ENCODE data around the gene ONECUT3.
"Not testable (repeated sequence)": the region's sequence is repeated elsewhere in the genome, so short reads cannot be mapped to it uniquely, and the experiment has no call there.

ONECUT3 gene

DNA sequence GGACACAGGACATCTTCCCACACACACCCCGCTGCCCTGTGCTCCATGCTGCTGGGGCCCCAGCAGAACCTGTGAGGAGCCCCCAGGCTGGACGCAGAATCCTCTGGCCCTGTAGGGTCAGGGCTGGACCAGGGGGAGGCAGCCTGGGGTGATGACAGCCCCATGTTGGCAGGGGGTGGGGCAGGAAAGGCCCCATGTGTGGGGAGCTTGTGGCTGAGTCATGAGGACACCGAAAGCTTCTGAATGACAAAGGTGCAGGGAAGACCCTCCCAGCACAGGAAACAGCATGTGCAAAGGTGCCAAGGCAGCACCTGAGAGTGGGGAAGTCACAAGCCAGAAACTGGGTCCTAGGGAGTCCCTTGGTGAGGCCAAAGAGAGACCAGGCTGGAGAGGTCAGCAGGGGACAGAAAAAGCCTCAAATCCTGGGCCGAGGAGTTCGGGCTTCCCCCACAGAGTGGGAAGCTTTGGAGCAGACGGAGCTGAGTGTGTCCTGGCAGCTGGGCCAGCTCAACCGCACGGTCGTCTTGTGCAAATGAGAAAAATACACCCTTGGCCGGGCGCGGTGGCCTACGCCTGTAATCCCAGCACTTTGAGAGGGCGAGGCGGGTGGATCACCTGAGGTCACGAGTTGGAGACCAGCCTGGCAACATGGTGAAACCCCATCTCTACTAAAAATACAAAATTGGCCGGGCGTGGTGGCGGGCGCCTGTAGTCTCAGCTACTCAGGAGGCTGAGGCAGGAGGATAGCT, 41.3 kb downstream of the ONECUT3 start:
- DNase-seq (ENCODE audit: low spot score), result no peak

GRCh38 chr19:1796395-1797142, 43.3 kb downstream of the ONECUT3 start:
- no peak for DNase-seq (ENCODE audit: low spot score)

- DNase-seq (ENCODE audit: low spot score), result not testable (repeated sequence)
Observed at GRCh38 chr19:1797313-1797712, 44.0 kb downstream of the ONECUT3 start.

GRCh38 chr19:1799695-1800342, 46.5 kb downstream of the ONECUT3 start:
- DNase-seq (ENCODE audit: low spot score), result no peak

DNA sequence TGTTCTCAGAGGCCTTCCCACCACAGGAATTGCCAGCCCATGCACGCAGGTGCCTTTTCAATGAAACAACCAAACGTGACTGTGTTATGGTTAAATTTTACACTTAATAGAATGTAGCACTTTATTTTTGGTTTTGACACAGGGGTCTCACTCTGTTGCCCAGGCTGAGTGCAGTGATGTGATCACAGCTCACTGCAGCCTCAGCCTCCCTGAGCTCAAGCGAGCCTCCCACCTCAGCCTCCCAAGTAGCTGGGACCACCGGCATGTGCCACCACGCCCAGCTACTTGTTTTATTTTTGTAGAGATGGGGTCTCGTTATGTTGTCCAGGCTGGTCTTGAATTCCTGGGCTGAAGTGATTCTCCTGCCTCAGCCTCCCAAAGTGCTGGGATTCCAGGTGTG, 51.6 kb downstream of the ONECUT3 start:
- DNase-seq (ENCODE audit: low spot score), result no peak

DNA sequence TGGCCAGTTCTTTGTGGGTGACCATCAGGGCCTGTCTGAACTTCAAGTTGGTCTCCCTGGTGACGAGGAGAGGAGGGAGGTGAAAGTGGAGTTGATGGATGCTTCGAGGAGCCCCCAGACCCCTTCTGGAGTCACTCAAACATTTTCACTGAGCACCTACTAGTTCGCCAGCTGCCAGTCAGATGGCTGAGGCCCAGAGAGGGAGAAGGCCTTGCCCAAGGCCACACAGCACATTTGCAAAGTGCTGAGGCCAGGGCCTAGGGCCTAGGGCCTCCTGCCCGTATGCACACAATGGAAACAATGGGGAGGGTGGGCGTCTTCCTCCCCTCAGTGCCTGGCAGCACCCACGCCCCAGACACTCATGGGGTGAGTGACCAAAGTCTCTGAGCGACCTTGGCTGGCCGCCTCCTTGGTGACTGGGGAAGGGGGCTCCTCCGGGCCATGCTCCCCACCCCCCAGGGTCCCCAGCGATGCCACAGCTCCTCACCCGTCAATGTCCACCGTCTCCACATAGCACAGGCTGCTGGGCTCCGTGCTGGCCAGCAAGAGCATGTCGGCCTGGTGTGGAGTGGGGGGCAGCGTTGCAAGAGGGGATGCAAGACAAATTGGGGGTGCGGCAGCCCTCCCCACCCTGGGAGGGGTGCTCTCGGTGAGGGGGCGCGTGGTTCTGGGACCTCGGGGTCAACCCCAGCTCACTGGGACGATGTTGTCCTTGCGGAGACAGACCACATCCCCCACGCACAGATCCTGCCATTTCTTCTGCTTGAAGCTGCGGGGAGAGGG, 52.3 kb downstream of the ONECUT3 start:
- no peak for DNase-seq (ENCODE audit: low spot score)

DNA sequence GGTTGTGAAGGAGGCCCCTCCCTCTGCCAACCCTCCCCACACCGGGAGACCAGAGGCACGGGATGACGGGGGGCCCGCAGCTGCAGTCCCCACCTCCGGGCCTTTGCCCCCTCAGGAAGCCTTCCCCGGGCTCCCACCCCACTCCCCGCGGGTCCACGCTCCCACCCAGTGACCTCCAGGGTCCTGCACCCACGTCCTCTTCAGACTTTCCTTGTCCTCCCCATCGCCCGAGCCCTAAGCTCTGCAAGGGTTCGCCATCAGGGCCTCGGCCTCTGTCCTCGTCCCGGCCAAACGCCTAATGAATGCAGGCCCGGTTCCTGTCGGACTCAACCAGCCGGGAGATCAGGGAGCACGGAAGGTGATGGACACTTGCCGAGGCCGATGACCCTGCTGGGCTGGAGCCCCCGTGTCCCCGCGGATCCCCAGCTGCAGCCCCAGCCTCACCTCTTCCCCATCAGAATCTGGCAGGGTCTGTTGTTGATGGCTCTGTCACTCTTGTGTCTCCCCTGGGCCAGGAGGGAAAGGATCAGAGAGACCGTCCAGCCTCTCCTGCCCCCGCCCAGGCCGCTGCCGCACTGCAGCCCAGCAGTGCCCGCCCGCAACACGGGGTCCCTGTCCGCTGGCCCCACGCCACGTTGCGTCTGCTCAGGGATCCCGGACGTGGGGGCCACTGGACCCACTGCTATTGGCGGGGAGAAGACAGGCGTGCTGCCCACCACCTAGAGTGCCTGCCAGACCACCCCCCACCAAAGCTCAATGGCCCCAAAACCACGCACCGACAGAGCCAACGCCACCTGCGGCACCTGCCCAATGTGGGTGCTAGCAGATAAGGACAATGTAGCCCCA, 53.1 kb downstream of the ONECUT3 start:
- no peak for DNase-seq (ENCODE audit: low spot score)

DNA sequence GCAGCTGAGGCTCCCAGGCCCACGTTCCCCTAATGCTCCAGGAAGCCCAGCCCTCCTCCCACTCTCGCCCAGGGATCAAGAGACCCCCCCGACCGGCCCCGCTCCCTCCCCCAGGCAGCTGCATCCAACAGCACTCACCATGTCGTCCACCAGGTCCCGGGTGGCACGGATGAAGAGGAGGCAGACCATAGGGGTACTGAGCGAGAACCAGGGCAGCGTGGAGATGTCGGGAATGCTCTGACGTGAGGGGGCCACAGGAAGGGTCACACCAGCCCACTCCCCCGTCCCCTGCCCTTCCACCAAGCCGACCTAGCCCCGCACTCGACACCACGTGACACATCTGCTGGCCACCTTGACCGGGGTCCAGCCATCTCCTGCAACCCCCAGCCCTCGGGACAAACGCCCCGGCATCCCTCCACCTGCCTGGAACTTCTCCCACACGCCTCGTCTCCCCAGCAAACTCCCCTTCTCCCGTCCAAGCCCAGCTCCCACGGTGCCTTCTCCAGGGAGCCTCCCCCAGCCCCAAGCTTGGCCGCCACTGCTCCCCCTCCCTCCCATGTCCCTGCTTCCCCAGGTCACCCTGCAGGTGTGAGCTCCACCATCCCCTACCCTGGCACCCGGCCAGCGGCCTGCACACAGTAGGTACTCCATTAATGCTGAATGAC, 53.9 kb downstream of the ONECUT3 start:
- DNase-seq (ENCODE audit: low spot score), result no peak

GRCh38 chr19:1807695-1808394, 54.5 kb downstream of the ONECUT3 start:
- no peak for DNase-seq (ENCODE audit: low spot score)

DNA sequence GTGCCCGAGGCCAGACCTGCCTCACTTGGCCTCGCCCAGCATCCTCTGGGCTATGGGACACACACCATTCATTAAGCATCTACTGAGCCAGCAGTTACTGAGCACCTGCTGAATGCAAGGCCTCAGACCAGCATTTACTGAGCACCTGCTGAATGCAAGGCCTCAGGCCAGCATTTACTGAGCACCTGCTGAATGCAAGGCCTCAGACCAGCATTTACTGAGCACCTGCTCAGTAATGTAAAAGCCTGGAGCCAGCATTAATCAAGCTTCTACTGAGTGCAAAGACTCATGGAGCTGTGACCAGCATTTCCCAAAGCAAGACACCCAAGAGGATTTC, 55.1 kb downstream of the ONECUT3 start:
- no peak for DNase-seq (ENCODE audit: low spot score)

GRCh38 chr19:1809678-1810077, 56.4 kb downstream of the ONECUT3 start:
- DNase-seq (ENCODE audit: low spot score), result no peak

- DNase-seq (ENCODE audit: low spot score), result no peak
Observed at GRCh38 chr19:1810439-1811160, 57.3 kb downstream of the ONECUT3 start.

DNA sequence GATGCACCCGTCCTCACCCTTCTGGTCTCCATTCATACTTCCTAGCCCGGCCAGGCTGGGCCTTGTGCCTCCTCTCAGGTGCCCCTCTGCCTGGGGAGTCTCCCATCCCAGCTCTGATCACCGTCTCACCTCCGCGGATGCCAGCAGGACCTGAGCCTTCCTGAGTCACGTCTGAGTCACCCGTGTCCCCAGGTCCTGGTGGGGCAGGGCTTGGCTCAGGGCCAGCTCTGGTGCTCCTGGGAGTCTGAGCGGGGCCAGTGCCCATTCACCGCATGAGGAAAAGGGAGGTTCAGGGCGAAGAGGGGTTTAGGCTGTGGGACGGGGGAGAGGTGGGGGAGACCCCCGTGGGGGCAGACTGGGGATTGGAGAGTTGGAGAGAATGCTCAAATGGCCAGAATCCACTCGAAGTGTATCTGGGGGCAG, 58.2 kb downstream of the ONECUT3 start:
- DNase-seq (ENCODE audit: low spot score), result no peak

DNA sequence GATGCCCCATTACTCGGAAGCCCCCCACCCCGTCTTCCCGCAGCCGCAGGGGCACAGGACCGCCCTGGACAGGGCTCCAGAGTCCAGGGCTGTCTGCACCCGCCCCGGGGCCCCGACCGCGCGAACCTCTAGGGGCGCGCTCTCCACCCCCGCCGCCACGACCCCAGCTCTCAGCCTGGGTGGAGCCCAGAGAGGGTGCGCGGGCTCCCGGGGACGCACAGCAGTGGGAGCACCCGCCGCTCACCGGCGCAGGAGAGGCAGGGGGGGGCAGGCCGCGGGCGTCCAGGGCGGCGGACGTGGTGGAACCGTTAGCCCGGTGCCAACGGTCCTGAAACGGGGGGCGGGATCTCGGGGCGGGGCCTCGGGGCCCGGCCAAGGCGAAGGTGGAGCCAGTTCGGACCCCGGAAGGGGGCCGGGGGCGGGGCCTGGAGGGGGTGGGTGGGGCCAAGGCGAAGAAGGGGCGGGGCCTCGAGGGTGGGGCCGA, 58.7 kb downstream of the ONECUT3 start, which contains the start of gene ATP8B3:
Gene ATP8B3, minus strand, starts transcription at position 335 of the 484 bp plus-strand sequence. CDS start 540 bp downstream, outside the sequence.
- DNase-seq (ENCODE audit: low spot score), result peak; percentile 55

GRCh38 chr19:1812426-1813191, 59.3 kb downstream of the ONECUT3 start:
- DNase-seq (ENCODE audit: low spot score), result peak; percentile 96

DNA sequence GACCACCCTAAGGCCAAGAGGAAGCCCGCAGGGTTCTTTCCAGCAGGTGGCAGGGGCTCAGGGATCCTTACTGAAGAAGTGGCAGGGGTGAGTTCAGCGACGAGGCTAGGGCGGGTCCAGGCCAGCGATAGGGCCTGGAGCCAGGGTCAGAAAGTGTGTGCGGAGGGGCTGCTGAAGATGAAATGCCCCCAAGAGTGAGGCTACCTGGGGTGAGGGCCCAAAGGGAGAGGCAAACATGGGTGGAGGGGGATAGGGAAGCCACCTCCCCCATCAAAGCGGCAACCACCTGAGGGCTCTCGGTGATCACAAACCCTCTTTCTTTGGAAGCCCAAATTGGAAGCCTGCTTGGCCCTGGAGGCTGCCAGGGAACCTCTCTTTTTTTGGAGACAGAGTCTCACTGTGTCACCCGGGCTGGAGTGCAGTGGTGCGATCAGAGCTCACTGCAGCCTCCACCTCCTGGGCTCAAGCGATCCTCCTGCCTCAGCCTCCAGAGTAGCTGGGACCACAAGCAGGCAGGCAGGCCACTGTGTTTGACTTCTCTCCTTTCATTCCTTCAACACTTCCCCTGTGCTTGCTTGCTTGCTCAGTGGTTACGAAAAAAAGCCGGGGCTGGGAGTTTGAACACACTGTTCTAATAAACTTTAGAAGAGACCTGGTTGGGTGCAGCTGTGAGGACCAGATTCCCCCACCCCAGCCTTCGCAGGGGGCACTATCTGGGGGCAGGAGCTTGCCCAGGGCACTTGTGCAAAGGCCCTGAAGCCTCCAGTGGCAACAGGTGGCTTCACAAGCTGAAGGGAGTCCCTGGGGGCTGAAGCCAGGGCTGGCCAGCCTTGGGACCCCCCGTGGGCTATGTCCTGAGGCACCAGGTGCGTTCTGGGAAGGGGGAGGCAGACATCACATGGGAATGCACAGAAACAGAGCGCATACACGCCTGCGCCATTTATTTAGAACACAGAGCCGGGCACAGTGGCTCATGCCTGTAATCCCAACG, 60.2 kb downstream of the ONECUT3 start:
- DNase-seq (ENCODE audit: low spot score), result no peak

GRCh38 chr19:1814391-1814790, 61.1 kb downstream of the ONECUT3 start:
- no peak for DNase-seq (ENCODE audit: low spot score)

All from HuH-7 (cell line).